Progenitor cell of endocrine pancreas (in vitro differentiated cells): ENCODE measurements around the gene DQX1. TPM values are rescaled to one million over a fixed set of nuclear protein-coding genes. Genes with fewer than 3 reads are reported as not detected.

ENCODE experiments used
- DNase-seq: peaks from one replicate; pipeline ENCODE4 v3.0.0; 2021; ENCODE audit warnings: low spot score; ENCODE audit not compliant: unreplicated experiment
- H3K27ac Mint-ChIP-seq: 2 replicates; pipeline ENCODE4 v1.8.0; 2021; ENCODE audit warnings: mild to moderate bottlenecking, moderate library complexity, mixed read lengths
- H3K27me3 Mint-ChIP-seq: 2 replicates; pipeline ENCODE4 v1.8.0; 2021; ENCODE audit warnings: mixed read lengths
- H3K36me3 Mint-ChIP-seq: 2 replicates; pipeline ENCODE4 v1.8.0; 2022; ENCODE audit warnings: mixed read lengths; ENCODE audit not compliant: insufficient read depth
- H3K4me1 Mint-ChIP-seq: 2 replicates; pipeline ENCODE4 v1.8.0; 2021; ENCODE audit warnings: low read depth, mixed read lengths
- H3K4me3 Mint-ChIP-seq: 2 replicates; pipeline ENCODE4 v1.8.0; 2021; ENCODE audit warnings: low read depth, mild to moderate bottlenecking, moderate library complexity, mixed read lengths
- H3K9me3 Mint-ChIP-seq: 2 replicates; pipeline ENCODE4 v1.8.0; 2021; ENCODE audit warnings: low read depth, mixed read lengths
- total RNA-seq: library from RNA; stranded (reverse); gene quantifications from 2 replicates; pipeline ENCODE4 v1.2.1, GENCODE V29; 2021
- TF ChIP-seq, protein P1 (sequence below): fragments of 200-600 bp; sonication (generic); IDR thresholded peaks from one replicate; pipeline ENCODE4 v1.5.0; 2021; ENCODE audit warnings: antibody characterized with exemption, mild to moderate bottlenecking; ENCODE audit not compliant: unreplicated experiment

The DQX1 gene
- total RNA-seq, 1 donor from 2014 or later = 1.5 TPM

DNA sequence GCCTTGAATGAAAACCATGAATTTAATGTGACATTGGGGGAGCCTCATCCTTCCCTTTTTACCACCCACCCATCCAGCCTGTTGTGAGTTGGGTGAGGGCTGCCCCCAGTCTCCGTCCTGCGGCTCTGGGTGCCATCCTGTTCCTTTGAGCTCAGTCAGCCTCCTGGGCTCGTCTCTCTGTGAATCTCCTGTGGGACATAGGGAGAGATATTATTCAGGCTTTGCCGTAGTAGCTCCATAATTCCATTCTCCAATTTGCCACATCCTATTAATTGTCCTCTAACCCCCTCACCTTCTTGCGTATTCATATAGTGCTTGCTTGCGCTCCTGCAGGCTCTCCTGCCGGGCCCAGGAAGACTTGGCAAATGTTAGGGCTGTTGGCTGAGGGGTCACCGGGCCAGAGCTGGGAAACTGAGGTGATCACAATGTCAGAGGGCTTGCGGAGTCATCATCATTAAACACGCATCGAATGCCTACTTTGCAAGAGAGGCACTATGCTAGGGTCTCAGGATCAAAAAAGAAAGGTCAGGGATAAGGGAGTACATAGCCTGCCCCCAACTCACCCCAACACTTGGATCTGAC, 709 bp upstream of the DQX1 start:
- peaks cover 15% of the 10 kb centered on the region for H3K27me3 Mint-ChIP-seq
- TF ChIP-seq, protein P1, sequence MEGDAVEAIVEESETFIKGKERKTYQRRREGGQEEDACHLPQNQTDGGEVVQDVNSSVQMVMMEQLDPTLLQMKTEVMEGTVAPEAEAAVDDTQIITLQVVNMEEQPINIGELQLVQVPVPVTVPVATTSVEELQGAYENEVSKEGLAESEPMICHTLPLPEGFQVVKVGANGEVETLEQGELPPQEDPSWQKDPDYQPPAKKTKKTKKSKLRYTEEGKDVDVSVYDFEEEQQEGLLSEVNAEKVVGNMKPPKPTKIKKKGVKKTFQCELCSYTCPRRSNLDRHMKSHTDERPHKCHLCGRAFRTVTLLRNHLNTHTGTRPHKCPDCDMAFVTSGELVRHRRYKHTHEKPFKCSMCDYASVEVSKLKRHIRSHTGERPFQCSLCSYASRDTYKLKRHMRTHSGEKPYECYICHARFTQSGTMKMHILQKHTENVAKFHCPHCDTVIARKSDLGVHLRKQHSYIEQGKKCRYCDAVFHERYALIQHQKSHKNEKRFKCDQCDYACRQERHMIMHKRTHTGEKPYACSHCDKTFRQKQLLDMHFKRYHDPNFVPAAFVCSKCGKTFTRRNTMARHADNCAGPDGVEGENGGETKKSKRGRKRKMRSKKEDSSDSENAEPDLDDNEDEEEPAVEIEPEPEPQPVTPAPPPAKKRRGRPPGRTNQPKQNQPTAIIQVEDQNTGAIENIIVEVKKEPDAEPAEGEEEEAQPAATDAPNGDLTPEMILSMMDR = no peak
- peaks cover 14% of the 10 kb centered on the region for H3K4me1 Mint-ChIP-seq
- H3K4me3 Mint-ChIP-seq = peak overlapping the region; percentile 38
- DNase-seq = no peak
- H3K27ac Mint-ChIP-seq = no peak overlapping the region
- no peaks in the 10 kb centered on the region for H3K9me3 Mint-ChIP-seq
- peaks cover 11% of the 10 kb centered on the region for H3K36me3 Mint-ChIP-seq

GRCh38 chr2:74524955-74525716, 895 bp downstream of the DQX1 start:
- Mint-ChIP-seq H3K4me1 (peaks cover 9% of the 10 kb centered on the region), H3K27ac (no peak overlapping the region), H3K27me3 (peaks cover 30% of the 10 kb centered on the region), H3K36me3 (peaks cover 11% of the 10 kb centered on the region), H3K9me3 (no peaks in the 10 kb centered on the region), H3K4me3 (no peak overlapping the region)
- TF ChIP-seq, protein P1 = no peak
- no peak for DNase-seq

DNA sequence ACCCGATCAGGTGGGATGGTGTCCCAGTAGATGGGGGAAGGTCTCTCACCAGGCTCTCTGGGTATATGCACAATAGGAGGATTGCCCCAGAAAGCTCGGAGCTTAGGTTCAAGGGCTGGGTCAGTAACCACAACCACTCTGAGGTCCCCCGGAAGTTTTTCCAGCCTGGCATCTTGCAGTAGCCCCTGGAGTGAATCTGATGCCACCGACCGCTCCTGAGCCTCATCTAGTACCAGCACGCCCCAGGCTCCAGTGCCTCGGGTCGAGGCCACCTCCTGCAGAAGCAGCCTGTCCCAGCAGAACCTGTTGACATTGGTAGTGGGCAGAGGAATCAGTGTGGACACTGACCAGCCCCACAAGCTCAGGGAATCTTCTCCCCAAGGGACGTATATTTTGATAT, 2.0 kb downstream of the DQX1 start:
- H3K27ac Mint-ChIP-seq = no peak overlapping the region
- peaks cover 41% of the 10 kb centered on the region for H3K27me3 Mint-ChIP-seq
- TF ChIP-seq, protein P1 = no peak
- peaks cover 11% of the 10 kb centered on the region for H3K36me3 Mint-ChIP-seq
- H3K4me1 Mint-ChIP-seq = peaks cover 9% of the 10 kb centered on the region
- H3K4me3 Mint-ChIP-seq = no peak overlapping the region
- no peaks in the 10 kb centered on the region for H3K9me3 Mint-ChIP-seq
- no peak for DNase-seq

DNA sequence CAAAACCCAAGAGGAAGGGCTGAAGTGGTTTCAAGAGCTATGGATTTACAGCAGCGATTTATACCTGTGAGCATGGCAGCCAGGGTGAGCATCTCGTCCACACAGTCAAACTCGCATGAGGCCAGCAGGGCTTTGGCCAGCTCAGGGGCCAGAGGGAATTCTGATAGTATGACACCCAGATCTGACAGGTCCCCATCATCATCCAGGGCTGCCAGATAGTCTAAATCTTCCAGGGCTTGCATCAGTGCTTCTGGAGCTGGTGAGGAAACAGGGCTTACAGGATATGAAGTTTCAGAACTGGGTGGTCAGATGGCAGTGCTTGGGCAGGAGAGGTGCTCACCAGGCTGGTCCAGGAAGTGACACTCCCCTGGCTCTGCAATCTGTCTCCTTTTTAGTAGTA, 3.5 kb downstream of the DQX1 start:
- no peak overlapping the region for H3K4me3 Mint-ChIP-seq
- no peaks in the 10 kb centered on the region for H3K4me1 Mint-ChIP-seq
- peaks cover 11% of the 10 kb centered on the region for H3K36me3 Mint-ChIP-seq
- TF ChIP-seq, protein P1 = no peak
- no peak for DNase-seq
- H3K9me3 Mint-ChIP-seq = no peaks in the 10 kb centered on the region
- no peak overlapping the region for H3K27ac Mint-ChIP-seq
- peaks cover 56% of the 10 kb centered on the region for H3K27me3 Mint-ChIP-seq

DNA sequence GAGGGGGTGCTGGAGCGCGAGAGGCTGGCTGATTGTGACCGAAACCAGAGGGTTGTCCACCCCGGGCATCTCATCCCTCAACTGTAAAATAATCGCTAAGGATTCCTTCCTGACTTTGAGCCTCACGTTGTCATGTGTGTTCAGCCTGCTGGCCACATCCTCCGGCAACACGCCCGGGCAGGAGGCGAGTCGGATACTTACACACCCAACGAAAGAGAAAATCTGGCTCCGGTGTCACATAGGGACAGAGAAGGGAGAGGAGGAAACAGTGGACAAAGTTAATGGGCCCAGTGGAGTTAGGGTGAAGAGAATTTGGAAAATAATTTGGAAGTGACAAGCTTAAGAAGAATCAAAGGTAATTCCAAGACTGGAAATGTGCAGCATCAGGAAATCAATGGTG, 9.4 kb downstream of the DQX1 start:
- Mint-ChIP-seq H3K9me3 (no peaks in the 10 kb centered on the region), H3K4me3 (no peak overlapping the region), H3K27me3 (peaks cover 84% of the 10 kb centered on the region), H3K27ac (no peak overlapping the region), H3K36me3 (no peaks in the 10 kb centered on the region), H3K4me1 (peaks cover 4% of the 10 kb centered on the region)
- no peak for DNase-seq
- TF ChIP-seq, protein P1 = no peak
